EL (cell line): ENCODE results near the gene IL25.
"Not testable (repeated sequence)": the region's sequence is repeated elsewhere in the genome, so short reads cannot be mapped to it uniquely, and the experiment has no call there.

Experiments
- DNase-seq: peaks from one replicate; pipeline ENCODE4 v3.0.0-alpha.2; 2016

Gene IL25

GRCh38 chr14:23376482-23377197 lies 4.0 kb downstream of the IL25 start, which contains the start of gene CMTM5:
Gene CMTM5 (plus strand): TSS chr14:23377046. CDS start chr14:23377252, 206 bp downstream.
- no peak for DNase-seq

DNA sequence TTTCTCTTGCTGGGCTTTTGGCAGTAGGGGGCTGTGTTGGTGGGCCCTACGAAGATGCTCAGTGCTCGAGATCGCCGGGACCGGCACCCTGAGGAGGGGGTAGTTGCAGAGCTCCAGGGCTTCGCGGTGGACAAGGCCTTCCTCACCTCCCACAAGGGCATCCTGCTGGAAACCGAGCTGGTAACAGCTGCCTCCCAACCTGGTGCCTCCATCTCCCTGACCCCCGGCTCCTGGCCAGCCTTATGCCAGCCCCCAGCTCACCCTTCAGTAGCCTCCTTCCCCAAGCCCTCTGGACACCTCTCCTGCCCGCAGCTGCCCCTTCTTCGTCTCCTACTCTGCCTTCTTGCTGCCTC lies 4.6 kb downstream of the IL25 start:
- no peak for DNase-seq

DNA sequence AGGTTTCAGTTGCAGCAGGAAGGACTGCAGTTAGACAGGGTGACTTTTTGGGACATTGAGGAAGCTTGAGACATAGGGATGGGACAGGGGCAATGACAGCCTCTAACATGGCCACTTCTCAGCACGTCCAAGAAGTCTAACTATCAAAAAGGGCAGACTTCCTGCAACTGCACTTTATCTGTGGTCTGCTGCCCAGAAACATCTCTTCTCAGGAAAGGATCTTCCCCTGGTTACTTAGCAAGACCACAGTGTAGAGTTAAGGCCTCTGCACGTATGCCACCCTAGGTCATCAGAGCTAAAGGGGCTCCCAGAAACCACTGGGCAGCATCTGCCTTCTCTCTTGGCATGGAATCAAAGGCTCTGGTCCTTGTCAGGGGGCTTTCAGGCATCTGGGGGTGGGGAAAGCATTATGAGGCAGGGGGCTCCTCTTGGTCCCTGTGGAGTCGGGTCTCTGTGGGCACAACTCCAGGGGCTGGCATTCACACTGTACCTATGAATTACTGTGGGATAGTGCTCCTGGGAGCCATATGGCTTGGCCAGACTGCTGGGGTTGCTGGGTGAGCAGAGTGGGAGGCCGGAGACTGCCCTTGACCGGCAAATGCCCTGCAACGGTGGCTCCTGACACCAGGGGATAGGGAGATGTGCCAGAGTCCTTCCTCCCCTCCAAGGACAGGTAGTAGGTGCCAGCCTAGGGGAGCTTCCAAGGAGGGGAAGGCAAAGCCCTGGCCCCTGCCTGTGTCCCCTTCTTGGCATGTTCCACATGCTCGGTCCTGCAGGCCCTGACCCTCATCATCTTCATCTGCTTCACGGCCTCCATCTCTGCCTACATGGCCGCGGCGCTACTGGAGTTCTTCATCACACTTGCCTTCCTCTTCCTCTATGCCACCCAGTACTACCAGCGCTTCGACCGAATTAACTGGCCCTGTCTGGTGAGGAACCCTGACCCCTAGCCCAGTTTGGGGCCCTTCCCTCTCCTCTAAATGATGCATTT lies 5.3 kb downstream of the IL25 start:
- no peak for DNase-seq

DNA sequence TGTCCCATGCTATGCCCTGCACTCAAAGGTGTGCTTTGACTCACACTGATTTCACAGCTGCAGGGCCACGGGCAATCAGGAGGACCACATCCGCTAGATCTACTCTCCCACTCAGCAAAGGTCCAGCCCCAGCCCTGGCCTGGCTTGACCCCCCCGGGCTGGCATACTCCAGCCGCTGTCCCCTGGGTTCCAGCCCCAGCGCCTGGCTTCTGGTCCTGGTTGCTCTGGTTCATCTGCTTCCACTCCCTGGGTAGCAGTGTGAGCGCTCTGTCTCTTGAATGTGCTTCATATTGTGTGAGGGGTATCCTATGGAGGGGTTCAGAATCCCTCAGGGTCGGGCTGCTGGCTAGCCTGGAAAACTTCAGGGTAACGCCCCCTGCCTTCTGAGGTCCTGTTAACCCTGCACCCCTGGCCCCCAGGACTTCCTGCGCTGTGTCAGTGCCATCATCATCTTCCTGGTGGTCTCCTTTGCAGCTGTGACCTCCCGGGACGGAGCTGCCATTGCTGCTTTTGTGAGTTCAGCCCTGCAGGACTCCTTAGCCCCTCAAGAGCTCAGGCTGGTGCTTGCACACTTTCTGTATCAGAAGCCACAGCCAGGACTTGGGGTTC lies 6.1 kb downstream of the IL25 start:
- no peak for DNase-seq

DNA sequence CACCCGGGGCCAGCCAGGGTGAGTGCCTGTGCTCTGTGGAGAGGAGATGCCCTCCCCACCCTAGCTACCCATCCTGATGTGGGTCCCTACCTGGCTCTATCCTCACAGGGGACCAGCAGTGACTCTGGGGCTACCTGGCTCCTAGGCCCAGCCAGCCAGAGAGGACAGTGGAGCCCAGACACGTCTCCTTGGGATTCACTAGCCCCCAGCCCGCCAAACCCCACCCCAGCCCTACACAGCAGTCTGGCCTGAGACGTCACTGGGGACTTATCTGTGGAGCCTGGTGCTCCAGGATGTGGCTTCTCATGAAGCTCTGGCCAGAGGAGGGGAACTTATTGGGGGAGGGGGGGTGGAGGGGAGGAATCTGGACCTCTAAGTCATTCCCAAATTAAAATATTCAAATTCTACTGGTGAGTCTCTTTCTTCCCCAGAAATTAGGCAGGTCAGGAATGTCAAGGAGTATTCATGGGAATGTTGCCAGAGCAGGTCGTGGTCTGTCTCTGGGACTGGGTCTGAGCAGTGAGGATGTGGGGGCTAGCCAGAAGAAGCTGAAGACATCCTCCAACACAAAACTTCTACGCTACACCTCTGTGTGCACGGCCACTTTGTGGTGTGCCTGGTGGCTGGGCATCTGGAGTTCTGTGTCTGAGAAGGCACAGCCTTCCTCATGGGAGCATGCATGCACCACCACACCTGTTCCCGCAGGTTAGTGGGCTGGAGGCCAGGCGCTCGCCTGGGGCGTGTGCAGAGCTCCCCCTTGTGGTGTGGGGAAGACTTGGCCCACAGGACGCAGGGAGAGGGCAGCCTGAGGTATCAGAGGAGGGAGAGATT lies 7.0 kb downstream of the IL25 start:
- peak; percentile 28 for DNase-seq

- DNase-seq: no peak
Observed at GRCh38 chr14:23380197-23380914, 7.7 kb downstream of the IL25 start.

DNA sequence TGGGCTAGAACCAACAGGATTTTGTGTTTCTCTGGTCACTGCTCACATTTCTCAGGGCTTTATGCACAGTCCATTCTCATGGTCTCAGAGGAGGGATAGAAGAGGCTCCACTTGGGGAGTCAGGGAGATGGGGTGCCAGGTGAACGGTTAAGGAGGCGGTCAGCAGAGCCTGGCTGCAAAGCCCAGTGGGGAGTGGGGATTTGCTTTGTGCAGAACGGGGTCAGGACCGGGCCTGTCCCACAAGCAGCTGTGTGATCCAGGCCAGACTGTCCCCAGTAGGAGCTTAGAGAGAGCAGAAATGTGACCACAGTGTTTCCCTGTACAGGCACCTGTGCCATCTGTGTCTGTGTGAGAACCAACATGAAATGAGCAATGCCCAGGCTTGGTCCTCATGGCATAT lies 8.4 kb downstream of the IL25 start:
- no peak for DNase-seq

- no peak for DNase-seq
Observed at GRCh38 chr14:23381871-23382270, 9.3 kb downstream of the IL25 start.

DNA sequence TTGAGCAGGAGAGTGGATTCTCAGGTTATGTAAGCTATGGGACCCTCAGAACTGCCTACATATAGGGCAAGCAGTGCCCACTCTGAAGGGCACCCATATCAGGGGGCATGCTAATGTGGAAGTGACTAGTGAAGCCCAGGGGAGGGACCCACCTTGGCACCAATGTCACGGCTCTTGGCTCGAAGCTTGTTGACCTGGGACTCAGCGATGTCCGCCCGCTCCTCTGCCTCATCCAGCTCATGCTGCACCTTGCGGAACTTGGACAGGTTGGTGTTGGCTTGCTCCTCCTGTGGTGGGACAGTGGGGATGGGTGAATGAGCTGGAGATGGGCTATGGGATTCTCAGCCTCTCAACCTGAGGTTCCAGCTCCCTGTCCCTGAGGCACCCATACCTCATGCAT lies 9.7 kb downstream of the IL25 start:
- no peak for DNase-seq

DNA sequence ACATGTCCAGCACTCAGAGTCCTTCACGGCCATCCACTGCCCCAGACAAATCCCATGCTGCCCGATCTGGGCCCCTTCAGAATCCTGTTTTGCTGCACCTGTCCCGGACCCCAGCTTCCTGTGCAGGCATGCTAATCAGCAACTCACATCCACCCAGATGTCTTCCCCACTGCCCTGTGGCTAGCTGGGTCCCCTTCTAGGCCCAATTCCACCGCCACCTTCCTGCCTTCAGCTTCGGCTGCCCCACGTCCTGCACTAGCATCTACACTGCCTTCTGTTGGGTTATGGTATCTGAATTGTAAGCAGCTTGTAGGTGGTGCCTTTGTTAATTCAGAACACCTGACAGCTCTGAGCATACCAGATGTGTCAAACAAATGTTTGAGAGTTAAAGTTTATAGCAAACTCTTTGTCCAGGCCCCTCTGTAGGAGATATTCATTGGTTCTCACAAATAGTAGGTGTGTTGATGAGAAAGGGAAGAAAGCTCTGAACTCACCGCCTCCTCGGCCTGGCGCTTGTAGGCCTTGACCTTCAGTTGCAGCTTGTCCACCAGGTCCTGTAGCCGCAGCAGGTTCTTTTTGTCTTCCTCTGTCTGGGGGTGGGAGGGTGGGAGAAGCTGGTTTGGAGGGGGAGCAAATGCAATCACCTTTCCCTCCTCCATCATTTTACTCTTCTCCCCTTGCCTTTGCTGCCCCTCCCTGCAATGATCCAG lies 10.3 kb downstream of the IL25 start:
- DNase-seq: no peak

DNA sequence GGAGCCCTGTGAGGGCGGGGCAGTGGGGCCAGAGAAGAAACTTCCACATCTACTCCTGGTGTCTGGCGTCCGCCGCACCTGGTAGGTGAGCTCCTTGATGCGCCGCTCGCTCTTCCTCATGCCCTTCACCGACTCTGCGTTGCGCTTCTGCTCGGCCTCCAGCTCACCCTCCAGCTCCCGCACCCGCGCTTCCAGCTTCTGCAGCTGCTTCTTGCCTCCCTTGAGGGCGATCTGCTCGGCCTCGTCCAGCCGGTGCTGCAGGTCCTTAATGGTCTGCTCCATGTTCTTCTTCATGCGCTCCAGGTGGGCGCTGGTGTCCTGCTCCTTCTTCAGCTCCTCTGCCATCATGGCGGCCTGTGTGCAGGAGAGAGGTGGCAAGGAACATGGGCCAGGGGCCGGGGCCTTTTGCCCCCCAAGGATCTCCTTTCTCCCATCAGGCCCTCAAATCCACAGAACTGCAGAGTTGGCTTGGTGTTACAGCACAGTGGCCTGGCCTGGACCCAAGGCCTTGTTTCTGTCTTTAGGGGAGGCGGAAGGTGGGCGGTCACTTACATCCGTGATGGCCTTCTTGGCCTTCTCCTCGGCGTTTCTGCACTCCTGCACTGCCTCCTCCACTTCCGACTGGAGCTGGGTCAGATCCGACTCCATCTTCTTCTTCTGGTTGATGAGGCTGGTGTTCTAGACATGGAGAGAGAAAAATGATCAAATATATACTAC lies 11.9 kb downstream of the IL25 start:
- no peak for DNase-seq

DNA sequence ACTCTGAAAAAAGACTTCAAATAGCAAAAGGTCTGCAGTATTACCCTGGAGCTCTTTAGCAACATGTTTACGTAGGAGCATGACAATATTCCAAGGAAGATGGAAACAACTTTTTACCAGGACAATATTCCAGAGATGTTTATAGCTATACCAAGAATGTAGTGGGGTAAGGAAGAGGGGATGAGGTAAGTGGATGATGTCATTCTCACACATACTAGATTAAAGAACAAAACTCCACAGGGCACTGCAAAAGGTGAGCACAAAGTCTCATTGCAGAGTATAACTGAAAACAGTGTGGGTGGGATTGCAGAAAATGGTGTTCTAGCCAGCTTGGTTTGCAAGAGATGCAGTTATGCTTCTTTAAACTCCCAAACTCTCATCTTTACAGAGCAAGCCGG lies 12.6 kb downstream of the IL25 start:
- DNase-seq: no peak

DNA sequence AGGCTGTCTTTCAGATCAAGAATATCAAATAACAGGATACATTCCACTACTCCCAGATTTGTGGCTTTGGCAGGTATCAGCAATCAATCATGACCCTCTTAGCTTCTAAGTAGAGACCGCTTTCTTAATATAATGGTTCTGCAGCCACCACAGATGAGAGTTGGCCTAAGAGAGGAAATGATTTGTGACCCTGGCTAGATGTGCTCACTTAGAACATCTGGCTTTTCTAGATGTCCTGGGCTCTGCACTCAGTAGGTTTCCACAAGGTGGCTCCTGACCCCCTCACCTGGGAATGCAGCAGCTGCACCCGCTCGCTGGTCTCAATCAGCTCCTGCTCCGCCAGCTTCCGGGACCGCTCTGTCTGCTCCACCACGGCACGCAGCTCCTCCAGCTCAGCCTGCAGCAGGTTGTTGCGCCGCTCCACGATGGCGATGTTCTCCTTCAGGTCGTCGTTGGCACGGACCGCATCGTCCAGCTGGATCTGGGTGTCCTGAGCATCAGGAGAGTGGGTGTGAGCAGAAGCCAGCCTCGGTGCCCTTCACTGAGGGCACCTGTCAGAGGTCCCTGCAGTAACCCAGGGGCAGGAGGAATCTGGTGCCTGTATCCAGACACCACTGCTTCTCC lies 13.1 kb downstream of the IL25 start:
- DNase-seq: no peak

DNA sequence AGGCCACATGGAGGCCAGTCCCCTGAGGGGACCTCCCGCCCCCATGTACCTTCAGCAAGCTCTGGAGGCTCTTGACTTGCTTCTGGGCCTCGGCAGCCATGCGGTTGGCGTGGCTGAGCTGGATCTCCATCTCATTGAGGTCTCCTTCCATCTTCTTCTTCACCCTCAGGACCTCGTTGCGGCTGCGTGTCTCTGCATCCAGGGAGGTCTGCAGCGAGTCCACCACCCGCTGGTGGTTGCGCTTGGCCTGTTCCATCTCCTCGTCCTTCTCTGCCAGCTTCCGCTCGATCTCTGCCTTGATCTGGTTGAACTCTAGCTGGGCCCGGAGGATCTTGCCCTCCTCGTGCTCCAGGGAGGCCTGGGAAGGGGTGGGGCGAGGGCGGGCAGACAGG lies 13.7 kb downstream of the IL25 start:
- DNase-seq: not testable (repeated sequence)

DNA sequence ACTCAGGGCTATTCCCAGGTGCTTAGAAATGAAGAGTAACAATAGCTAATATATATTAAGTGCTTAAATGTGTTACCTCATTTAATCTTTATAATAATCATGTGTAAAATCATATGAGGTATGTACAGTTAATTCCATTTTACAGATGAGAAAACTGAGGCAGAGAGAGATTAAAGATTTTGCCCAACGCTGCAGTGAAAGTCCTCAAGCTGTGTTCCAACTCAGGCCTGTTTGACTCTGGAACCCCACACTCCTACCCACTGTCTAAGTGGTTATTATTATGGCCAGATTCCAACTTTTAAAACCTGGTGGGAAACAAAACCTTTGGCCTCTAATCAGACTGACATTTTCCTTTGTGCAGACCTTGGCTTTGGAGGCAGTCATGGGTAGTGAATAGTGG lies 14.4 kb downstream of the IL25 start:
- no peak for DNase-seq

- DNase-seq: no peak
Observed at GRCh38 chr14:23387916-23388882, 15.6 kb downstream of the IL25 start.

DNA sequence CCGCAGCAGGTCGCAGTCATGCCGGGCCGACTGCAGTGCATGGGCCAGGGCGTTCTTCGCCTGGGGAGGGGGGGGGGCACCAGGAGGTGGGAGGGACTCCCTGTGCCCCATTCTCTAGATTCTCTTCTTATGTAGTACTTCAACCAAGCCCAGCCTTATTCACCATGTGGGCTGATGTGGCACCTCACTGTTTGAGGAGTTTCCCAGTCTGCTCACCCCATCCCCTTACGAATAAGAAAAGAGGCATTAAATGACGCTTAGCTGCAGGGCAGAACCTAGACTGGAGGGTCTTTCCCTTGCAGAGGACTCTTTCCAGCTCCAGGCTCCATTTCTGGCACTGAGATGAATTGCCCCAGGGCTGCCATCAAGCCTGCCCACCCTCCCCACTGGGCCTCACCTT lies 16.4 kb downstream of the IL25 start:
- DNase-seq: no peak

DNA sequence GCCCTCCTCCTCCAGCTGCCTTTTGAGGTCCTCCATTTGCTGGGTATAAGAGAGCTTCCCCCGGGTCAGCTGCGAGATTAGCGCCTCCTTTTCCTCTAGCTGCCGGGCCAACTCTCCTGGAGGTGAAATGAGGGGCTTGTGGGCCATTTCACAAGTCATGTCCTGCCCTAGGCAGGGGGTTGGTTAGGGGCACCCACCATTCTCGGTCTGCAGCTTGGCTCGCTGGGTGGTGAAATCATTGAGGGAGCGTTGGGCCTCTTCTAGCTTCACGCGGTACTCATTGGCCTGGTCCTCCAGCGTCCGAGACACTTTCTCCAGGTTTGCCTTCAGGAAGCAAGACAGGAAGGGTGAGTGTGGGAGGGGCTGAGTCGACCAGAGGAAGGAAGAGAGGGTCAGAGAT lies 16.8 kb downstream of the IL25 start:
- DNase-seq: no peak

DNA sequence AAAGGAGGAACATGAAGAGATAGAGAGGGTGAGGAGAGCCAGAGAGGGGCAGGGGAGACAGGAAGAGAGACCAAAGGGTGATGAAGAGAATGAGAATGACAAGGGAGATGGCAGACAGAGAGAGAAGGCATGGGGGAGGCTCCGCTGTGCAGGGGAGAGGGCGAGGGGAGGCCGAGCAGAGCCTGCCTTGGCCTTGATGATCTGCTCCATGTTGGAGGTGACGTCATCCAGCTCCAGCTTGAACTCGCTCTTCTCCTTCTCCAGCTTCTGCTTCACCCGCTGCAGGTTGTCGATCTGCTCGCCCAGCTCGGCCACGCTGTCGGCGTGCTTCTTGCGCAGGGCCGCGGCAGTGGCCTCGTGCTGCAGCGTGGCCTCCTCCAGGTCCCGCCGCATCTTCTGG lies 17.3 kb downstream of the IL25 start:
- not testable (repeated sequence) for DNase-seq
